NCI-H510A (cell line): ENCODE data around the gene SLC1A3.

Source experiments
- DNase-seq: peaks from one replicate; lab custom pipeline; 2025; lab: John Stamatoyannopoulos, UW

The SLC1A3 gene

GRCh38 chr5:36599986-36600779, 6.2 kb upstream of the SLC1A3 start:
- DNase-seq = no peak

- DNase-seq = no peak
These were observed 5.4 kb upstream of the SLC1A3 start for GRCh38 chr5:36600917-36601527.

GRCh38 chr5:36602704-36603321, 3.6 kb upstream of the SLC1A3 start:
- no peak for DNase-seq

GRCh38 chr5:36605241-36605640, 1.2 kb upstream of the SLC1A3 start:
- DNase-seq = no peak

GRCh38 chr5:36606036-36606427, 374 bp upstream of the SLC1A3 start:
- no peak for DNase-seq

GRCh38 chr5:36607114-36607571, 737 bp downstream of the SLC1A3 start:
- DNase-seq = no peak

GRCh38 chr5:36607838-36608783, 1.7 kb downstream of the SLC1A3 start:
- no peak for DNase-seq

GRCh38 chr5:36610621-36611020, 4.2 kb downstream of the SLC1A3 start:
- DNase-seq = no peak

- no peak for DNase-seq
These were observed 5.3 kb downstream of the SLC1A3 start for GRCh38 chr5:36611520-36612274.

GRCh38 chr5:36613241-36613640, 6.8 kb downstream of the SLC1A3 start:
- DNase-seq = no peak

- no peak for DNase-seq
These were observed 7.6 kb downstream of the SLC1A3 start for GRCh38 chr5:36613771-36614656.

- DNase-seq = no peak
These were observed 8.4 kb downstream of the SLC1A3 start for GRCh38 chr5:36614657-36615308.

- no peak for DNase-seq
These were observed 12.7 kb downstream of the SLC1A3 start for GRCh38 chr5:36619012-36619635.

- DNase-seq = no peak
These were observed 15.6 kb downstream of the SLC1A3 start for GRCh38 chr5:36621985-36622384.

- DNase-seq = no peak
These were observed 17.4 kb downstream of the SLC1A3 start for GRCh38 chr5:36623832-36624231.

GRCh38 chr5:36624277-36624676, 17.9 kb downstream of the SLC1A3 start:
- DNase-seq = no peak

GRCh38 chr5:36628695-36629094, 22.3 kb downstream of the SLC1A3 start:
- no peak for DNase-seq

GRCh38 chr5:36629729-36630128, 23.3 kb downstream of the SLC1A3 start:
- no peak for DNase-seq
